SK-N-MC (cell line): ENCODE results near the gene KCTD1.

Experiments
- EZH2 ChIP-seq: fragments of 200-600 bp; sonication (generic); IDR thresholded peaks from one replicate; pipeline ENCODE4 v1.6.1; 2017; ENCODE audit warnings: antibody characterized with exemption
- POLR2AphosphoS5 ChIP-seq: IDR thresholded peaks from 2 replicates; pipeline ENCODE4 v1.6.1; 2012; ENCODE audit warnings: mild to moderate bottlenecking, low read depth, low read length, borderline replicate concordance

DNA sequence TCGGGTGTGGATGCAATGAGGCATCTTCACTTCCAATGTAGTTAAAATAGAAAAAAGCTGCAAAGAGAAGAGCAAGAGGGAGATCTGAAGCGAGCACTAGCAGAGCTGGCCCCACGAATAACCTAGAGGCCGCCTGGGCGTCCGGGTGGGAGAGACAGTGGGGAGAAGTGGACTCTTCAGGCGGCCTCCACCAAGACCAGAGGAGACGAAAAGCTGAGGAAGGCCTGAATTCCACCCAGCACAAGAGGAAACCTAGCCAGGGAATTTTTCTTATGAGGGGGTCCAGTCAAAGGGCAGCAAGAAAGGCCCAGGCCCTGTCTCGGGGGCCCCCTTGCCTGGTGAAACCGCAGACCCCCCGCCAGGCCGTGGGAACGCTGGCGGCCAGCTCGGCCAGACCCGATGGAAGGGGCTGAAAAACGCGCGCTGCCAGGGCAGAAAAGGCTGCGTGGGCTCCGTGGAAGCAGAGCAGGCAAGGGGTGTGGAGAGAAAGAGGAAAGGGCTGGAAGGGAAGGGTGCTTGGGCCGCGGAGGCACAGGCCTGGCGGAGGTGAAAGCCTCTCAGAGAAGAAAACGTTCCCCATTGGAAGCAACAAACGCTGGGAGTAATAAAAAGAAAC is 69.2 kb downstream of the KCTD1 start:
- TF ChIP-seq EZH2 (no peak), POLR2AphosphoS5 (no peak)
